ENCODE data around the gene CNOT8. TPM values are rescaled to one million over a fixed set of nuclear protein-coding genes. Genes with fewer than 3 reads are reported as not detected.

Gene CNOT8
- polyA plus RNA-seq, 1 of the 3 experiments (the other 2 are of a cell fraction): 45.3 TPM

DNA sequence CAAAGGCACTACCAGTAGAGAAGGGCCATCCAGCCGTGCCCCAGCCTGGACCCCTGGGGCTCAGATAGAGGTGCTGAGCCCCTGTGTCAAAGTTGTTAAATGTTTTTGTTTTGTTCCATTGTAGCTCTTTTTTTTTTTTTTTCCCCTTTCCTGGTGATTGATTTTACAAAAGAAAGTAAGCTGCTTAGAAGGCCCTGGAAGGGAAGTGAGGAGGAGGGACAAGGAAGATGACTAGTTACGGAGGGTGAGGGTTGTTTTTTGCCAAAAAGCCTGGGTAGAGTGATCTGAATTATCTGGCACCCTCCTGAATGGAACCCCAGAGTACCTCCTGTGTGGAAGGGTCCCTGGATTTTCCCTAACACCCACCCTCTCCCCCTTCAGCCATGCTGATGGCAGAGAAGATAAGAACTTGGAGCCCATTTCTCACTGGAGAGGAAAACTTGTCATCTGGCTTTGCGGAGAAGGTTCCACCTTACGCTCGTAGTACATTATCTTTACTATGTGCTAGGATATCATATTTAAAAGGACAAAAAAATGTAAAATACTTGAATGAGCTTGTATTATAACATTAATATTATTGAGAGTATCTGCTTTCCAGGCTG is 41.4 kb upstream of the CNOT8 start (continued):
- no peak for TF ChIP-seq CTCF (IDR thresholded peaks at IDR 0.05)
- TF ChIP-seq RCOR1 (IDR thresholded peaks at IDR 0.05; ENCODE audit: low read length): no peak
- TF ChIP-seq SIN3A (IDR thresholded peaks at IDR 0.05; ENCODE audit: borderline replicate concordance, low read depth, low read length): no peak

- Histone ChIP-seq H2AFZ (ENCODE audit: low read depth) (no peak overlapping the region), H3K27me3 (ENCODE audit: insufficient read depth) (no peaks in the 10 kb centered on the region), H3K4me1 (ENCODE audit: control insufficient read depth in 1 of 2, insufficient read depth in 2 of 2, low read depth in 1 of 2, low read length in 1 of 2) (no peaks in the 10 kb centered on the region; a peak in 1 of 4 replicates), H3K9me3 (no peaks in the 10 kb centered on the region), H3F3A (replicated peaks; ENCODE audit: insufficient read depth) (no peaks in the 10 kb centered on the region), H3K4me3 (ENCODE audit: low read depth in 2 of 2, low read length in 1 of 2) (no peak overlapping the region), H3K4me2 (no peak overlapping the region), H3K9ac (no peak overlapping the region), H3K79me2 (ENCODE audit: insufficient read depth) (peaks cover 10% of the 10 kb centered on the region; the same call in 1 of the 2 replicates), H4K20me1 (ENCODE audit: insufficient read depth) (no peaks in the 10 kb centered on the region), H3K36me3 (replicated peaks in 1 of 2; ENCODE audit: control insufficient read depth in 1 of 2, insufficient read depth in 2 of 2, low read length in 1 of 2) (peaks cover 28 to 76% of the 10 kb centered on the region in 2 experiments), H3K9me2 (no peaks in the 10 kb centered on the region), H3K27ac (ENCODE audit: low read depth in 2 of 2, low read length in 1 of 2) (no peak overlapping the region; a peak in 1 of 4 replicates)
- TF ChIP-seq GABPA (IDR thresholded peaks at IDR 0.05; ENCODE audit: low read depth) (no peak), RAD21 (IDR thresholded peaks at IDR 0.05; ENCODE audit: low read length) (no peak), FOXJ3 (CRISPR knock-in tag; IDR thresholded peaks at IDR 0.05) (no peak), REST (IDR thresholded peaks at IDR 0.05; ENCODE audit: low read depth, low read length) (no peak)
- TF ChIP-seq, protein P1, sequence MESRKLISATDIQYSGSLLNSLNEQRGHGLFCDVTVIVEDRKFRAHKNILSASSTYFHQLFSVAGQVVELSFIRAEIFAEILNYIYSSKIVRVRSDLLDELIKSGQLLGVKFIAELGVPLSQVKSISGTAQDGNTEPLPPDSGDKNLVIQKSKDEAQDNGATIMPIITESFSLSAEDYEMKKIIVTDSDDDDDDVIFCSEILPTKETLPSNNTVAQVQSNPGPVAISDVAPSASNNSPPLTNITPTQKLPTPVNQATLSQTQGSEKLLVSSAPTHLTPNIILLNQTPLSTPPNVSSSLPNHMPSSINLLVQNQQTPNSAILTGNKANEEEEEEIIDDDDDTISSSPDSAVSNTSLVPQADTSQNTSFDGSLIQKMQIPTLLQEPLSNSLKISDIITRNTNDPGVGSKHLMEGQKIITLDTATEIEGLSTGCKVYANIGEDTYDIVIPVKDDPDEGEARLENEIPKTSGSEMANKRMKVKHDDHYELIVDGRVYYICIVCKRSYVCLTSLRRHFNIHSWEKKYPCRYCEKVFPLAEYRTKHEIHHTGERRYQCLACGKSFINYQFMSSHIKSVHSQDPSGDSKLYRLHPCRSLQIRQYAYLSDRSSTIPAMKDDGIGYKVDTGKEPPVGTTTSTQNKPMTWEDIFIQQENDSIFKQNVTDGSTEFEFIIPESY (IDR thresholded peaks at IDR 0.05; ENCODE audit: borderline replicate concordance, low read depth): no peak
- POLR2A ChIA-PET: no interaction called here
- no peak for DNase-seq
- CTCF ChIA-PET: interaction anchor here (1.8 kb wide), 1 partner anchor 167 kb away, joined by 4 read pairs; no protein-coding TSS in a partner anchor
- WGBS (ENCODE audit: low lambda C conversion rate): 92% methylated on average over 6 of the region's 6 CpGs
Measured at GRCh38 chr5:154817815-154818214, 40.6 kb upstream of the CNOT8 start.
